MCF 10A (cell line): Measurements from ENCODE around the gene GAS2. TPM values are rescaled to one million over a fixed set of nuclear protein-coding genes. Genes with fewer than 3 reads are reported as not detected.
"Not testable (repeated sequence)": the region's sequence is repeated elsewhere in the genome, so short reads cannot be mapped to it uniquely, and the experiment has no call there.

ENCODE experiments used
- BruUV-seq: library from RNA; stranded (reverse); fragments of 400-500 nt; replicated peaks from 2 replicates; lab custom pipeline; 2021; lab: Mats Ljungman, UMichigan
- CTCF ChIA-PET: fragments of 300-600 bp; sonication (Branson Sonifier 250); formaldehyde crosslinking; extraction: SDS; loops from one replicate; lab custom pipeline; 2021; ENCODE audit warnings: antibody characterized with exemption, inconsistent platforms; lab: Yijun Ruan, JAX
- POLR2A ChIA-PET: fragments of 300-600, 350-650 bp; sonication (Branson Sonifier 250); formaldehyde crosslinking; extraction: SDS; loops from one replicate; lab custom pipeline; 2020; ENCODE audit warnings: antibody characterized with exemption, inconsistent platforms; lab: Yijun Ruan, JAX
- DNase-seq: peaks from one replicate; pipeline ENCODE4 v3.0.0-alpha.2; 2018; ENCODE audit not compliant: unreplicated experiment
- H3K27ac Mint-ChIP-seq: one replicate; pipeline ENCODE4 v1.8.0; 2022; ENCODE audit warnings: mild to moderate bottlenecking, low read depth, mixed read lengths; ENCODE audit not compliant: unreplicated experiment
- H3K27me3 Mint-ChIP-seq: one replicate; pipeline ENCODE4 v1.8.0; 2022; ENCODE audit warnings: mixed read lengths; ENCODE audit not compliant: insufficient read depth, unreplicated experiment
- H3K36me3 Mint-ChIP-seq: one replicate; pipeline ENCODE4 v1.8.0; 2022; ENCODE audit warnings: mild to moderate bottlenecking, moderate library complexity, mixed read lengths; ENCODE audit not compliant: insufficient read depth, unreplicated experiment
- H3K4me1 Mint-ChIP-seq: one replicate; pipeline ENCODE4 v1.8.0; 2022; ENCODE audit warnings: mixed read lengths; ENCODE audit not compliant: insufficient read depth, unreplicated experiment
- H3K4me3 Mint-ChIP-seq: one replicate; pipeline ENCODE4 v1.8.0; 2022; ENCODE audit warnings: mild to moderate bottlenecking, moderate library complexity, mixed read lengths; ENCODE audit not compliant: unreplicated experiment
- H3K9me3 Mint-ChIP-seq: one replicate; pipeline ENCODE4 v1.8.0; 2022; ENCODE audit warnings: mixed read lengths; ENCODE audit not compliant: unreplicated experiment
- CTCF ChIP-seq: fragments of 200-600 bp; IDR thresholded peaks from one replicate; pipeline ENCODE4 v1.8.0; 2022; ENCODE audit warnings: antibody characterized with exemption, mild to moderate bottlenecking; ENCODE audit not compliant: unreplicated experiment
- intact Hi-C: fragments of 100-400 bp; cut with micrococcal nuclease; formaldehyde crosslinking; loops from 2 replicates; pipeline ENCODE4 v1.14.1; 2022
- total RNA-seq: library from RNA; stranded (reverse); gene quantifications from 2 replicates; pipeline ENCODE4 v1.2.3, GENCODE V29; 2022

Gene GAS2
- total RNA-seq, 1 experiment from 2014 or later = 1.4 TPM

GRCh38 chr11:22641559-22641958 lies 24.9 kb upstream of the GAS2 start:
- BruUV-seq = no TSS peak
- DNase-seq = no peak
- no peak overlapping the region for H3K27ac Mint-ChIP-seq
- H3K9me3 Mint-ChIP-seq = no peaks in the 10 kb centered on the region
- no peaks in the 10 kb centered on the region for H3K4me1 Mint-ChIP-seq
- ChIA-PET POLR2A (no interaction called here), CTCF (no interaction called here)
- no peak for TF ChIP-seq CTCF
- no peaks in the 10 kb centered on the region for H3K36me3 Mint-ChIP-seq
- no peaks in the 10 kb centered on the region for H3K27me3 Mint-ChIP-seq
- H3K4me3 Mint-ChIP-seq = no peak overlapping the region
- intact Hi-C loops = no loop called here

- BruUV-seq, H3K4me3 Mint-ChIP-seq, H3K4me1 Mint-ChIP-seq, intact Hi-C loops, H3K27me3 Mint-ChIP-seq, H3K27ac Mint-ChIP-seq, DNase-seq, CTCF ChIA-PET, POLR2A ChIA-PET, H3K36me3 Mint-ChIP-seq: not testable (repeated sequence)
- peaks cover 15% of the 10 kb centered on the region for H3K9me3 Mint-ChIP-seq
Observed at GRCh38 chr11:22652346-22652745, 14.1 kb upstream of the GAS2 start.

- POLR2A ChIA-PET = no interaction called here
- H3K4me3 Mint-ChIP-seq = no peak overlapping the region
- peaks cover 15% of the 10 kb centered on the region for H3K9me3 Mint-ChIP-seq
- H3K36me3 Mint-ChIP-seq = no peaks in the 10 kb centered on the region
- DNase-seq = peak; percentile 33
- H3K27me3 Mint-ChIP-seq = no peaks in the 10 kb centered on the region
- peaks cover 7% of the 10 kb centered on the region for H3K4me1 Mint-ChIP-seq
- CTCF ChIA-PET = no interaction called here
- BruUV-seq = no TSS peak
- no peak for TF ChIP-seq CTCF
- H3K27ac Mint-ChIP-seq = no peak overlapping the region
- intact Hi-C loops = no loop called here
Observed at GRCh38 chr11:22656130-22656529, 10.3 kb upstream of the GAS2 start.

- Mint-ChIP-seq H3K27ac (no peak overlapping the region), H3K4me1 (peaks cover 7% of the 10 kb centered on the region), H3K9me3 (peaks cover 7% of the 10 kb centered on the region), H3K36me3 (no peaks in the 10 kb centered on the region), H3K27me3 (no peaks in the 10 kb centered on the region), H3K4me3 (no peak overlapping the region)
- POLR2A ChIA-PET = no interaction called here
- intact Hi-C loops = no loop called here
- no peak for DNase-seq
- CTCF ChIA-PET = interaction anchor here (0.6 to 1.0 kb wide), 3 partner anchors 27 to 464 kb away, joined by 3 read pairs; no protein-coding TSS in a partner anchor
- BruUV-seq = no TSS peak
- no peak for TF ChIP-seq CTCF
Observed at GRCh38 chr11:22657101-22657694, 9.2 kb upstream of the GAS2 start.
